Brain pericyte (primary cell): ENCODE measurements around the gene TMEM132C.

Experiments used
- DNase-seq: peaks from one replicate; pipeline ENCODE4 v3.0.0-alpha.2; 2012; ENCODE audit warnings: low read depth, low spot score

Gene TMEM132C

DNA sequence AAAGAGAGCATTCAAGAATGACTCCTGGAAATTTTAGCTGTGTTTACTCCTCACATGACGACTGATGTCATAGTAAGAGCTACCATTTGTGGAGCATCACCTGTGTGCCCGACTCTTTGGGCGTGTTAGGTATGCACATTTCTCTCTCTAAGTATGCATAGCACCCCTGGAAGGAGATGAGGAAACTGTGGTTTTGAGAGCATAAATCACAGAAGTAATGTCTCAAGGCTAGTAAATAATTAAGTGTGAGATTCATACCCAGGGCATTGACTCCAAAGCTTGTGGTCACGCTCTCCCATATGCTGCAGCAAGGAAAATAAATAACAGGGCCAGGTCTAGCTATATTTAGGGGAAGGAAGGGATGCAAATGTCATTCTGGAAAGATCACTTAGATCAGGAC, 340.7 kb downstream of the TMEM132C start:
- DNase-seq, result no peak

DNA sequence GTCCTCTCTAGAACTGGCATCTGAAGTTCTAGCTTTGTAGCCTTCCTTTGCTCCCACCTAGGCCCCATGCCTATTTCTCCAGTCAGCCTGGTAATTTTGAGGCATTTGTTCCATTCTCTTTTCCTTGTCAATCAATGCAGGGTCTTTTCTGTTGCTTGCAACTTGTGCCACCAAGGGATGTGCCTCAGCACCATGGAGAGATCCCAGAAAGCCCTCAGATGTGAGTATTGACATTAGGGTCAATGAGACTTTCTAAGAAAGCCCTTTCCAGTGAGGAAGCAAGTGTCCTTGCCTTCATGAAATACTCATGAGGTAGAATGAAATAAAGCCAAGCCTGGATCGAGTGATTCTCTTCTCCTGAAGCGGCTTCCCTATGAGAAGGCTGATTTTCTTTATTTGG, 342.9 kb downstream of the TMEM132C start:
- no peak for DNase-seq

DNA sequence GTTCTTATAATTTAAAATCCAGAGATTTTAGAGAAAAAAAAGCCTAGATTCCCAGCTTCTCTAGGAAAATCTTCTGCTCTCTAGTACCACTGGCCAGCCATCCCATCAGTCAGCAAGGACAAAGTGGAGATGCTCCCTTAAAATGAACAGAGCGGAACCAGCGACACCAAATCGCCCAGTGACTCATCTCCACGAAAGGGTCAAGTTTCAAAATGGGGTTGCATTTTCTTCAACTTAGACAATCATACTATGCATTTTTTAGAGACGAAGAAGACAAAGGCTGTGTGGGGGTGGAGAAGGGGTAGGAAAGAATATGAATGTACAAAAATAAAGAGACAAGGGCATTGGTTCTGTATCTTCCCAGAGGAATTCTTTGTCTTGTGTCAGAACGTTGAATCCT, 344.8 kb downstream of the TMEM132C start:
- no peak for DNase-seq

DNA sequence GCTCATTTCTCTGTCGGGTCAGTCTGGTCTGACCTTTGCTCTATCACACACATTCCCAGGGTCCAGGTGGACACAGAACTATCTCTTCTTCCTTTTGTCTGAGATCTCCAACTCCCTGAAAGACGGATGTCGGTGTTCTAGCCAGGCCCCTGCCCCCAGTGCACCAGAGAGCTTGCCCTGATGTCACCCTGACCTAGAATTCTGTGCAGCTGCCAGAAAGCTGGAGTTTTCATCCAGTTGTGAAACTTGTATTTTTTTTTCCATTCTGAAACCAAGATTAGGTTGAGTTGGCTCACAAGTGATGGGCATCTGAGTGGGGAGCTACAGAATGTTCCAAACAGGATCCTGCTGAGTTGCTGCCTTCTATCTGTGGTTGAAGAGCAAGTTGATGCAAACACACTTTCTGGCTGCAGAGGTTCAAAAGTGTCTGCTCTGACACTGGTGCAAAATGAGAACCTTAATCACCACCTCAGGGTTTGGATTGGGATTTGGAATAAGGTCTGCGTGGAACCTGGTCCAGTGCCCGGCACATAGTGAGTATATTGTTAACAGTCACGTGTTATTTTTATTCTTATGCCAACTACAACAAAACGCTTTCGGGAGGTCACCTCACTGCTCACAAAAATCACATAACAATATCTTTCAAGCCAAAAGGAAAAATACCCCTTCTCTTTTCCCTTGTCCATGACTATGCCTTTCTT, 345.3 kb downstream of the TMEM132C start:
- no peak for DNase-seq

DNA sequence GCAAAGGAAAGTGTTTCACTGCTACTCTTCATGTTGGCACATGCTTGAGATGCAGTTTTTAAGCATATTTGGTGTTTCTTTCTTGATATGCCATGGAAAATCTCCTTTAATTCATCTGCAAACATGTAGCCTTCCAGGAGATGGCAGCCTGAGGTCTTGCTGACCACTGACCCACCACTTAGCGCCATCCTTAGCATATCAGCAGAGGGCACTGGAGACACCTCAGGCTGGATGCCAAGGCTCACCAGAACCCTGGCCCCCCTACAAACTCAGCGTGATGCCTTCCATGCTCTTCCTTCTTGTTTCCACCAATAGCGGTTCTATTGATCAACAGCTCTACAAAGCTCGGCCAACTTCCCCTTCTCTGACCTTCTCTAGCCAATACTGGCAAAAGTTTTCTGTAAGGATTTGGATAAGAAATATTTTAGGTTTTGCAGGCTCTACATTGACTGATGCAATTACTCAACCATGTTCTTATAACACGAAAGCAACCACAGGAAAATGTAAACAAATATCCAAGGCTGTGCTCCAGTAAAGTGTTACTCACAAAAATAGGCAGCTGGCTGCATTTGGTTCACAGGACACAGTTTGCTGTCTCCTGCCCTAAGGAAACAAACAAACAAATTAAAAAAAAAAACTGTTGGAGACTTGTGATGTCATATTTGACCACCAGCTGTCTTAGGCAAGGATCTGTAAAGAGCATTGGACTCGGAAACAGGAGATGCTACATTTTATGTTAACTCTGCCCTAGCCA, 347.0 kb downstream of the TMEM132C start:
- no peak for DNase-seq

DNA sequence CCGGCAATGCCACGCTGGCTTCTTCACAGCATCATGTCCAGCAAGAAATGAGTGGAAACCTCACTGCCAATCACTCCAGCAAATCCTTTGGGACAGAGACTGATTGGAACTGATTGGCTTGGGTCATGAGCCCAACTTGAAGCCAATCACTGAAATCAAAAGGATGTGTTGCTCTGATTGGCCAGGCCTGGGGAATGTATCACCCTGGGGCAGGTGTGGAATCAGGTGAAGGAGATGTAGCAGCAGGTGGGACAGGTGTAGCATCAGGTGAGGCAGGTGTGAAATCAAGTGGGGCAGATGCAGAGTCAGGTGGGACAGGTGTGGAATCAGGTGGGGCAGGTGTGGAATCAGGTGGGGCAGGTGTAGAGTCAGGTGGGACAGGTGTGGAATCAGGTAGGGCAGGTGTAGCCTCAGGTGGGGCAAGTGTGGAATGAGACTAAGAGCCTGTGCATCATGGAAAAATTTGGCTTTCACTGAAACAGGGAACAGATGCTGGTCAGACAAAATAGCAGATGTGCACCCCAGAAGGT, 350.4 kb downstream of the TMEM132C start:
- no peak for DNase-seq

DNA sequence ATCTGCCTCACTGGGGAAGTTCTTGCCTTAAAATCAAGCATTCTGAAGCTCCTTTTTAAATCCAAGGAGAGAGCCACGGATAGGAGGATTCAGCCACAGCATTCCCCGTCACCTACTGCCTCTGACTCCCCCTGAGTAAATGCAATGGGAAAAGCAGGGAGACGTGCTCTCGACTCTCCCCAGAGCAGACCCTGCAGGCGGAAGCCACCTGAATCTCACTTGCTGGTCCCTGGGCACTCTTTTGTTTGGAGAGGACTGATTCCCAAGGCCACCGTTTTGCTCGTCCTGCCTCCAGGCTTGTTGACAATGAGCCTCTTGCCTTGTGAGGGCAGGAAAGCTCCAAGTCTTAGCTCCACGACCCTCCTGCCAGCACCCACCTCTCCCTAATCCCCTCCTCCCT, 352.3 kb downstream of the TMEM132C start:
- DNase-seq, result no peak

DNA sequence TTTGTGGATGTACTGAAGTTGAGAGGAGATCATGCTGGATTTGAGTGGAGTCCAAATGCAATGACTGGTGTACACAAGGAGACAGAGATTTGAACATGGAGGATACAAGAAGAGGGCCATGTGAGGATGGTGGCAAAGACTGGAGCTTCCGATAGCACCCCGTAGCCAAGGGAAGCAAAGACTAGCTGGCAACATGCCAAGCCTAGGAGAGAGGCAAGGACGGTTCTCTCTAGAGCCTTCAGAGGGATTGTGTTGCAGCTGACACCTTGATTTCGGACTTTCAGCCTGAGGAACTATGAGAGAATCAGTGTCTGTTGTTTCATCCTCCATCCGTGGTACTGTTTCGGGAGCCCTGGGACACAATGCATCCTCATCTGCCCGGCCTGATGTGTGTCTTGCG, 354.3 kb downstream of the TMEM132C start:
- no peak for DNase-seq

DNA sequence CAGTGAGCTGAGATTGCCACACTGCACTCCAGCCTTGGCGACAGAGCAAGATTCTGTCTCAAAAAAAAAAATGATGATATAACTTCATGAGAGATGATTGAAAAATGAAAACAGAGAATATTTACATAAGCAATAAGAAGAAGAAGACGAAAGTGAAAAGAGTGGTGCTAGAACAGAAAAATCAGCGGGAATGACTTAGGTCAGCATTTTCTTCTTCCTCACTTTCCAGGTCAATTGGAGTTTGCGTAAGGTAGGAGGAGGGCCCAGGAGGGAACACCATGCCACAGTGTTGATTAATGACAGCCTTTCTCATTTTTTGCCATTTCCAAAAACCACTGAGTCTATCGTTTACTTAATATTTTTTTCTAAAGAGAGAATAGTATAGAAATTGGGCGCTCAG, 356.8 kb downstream of the TMEM132C start:
- DNase-seq, result no peak

DNA sequence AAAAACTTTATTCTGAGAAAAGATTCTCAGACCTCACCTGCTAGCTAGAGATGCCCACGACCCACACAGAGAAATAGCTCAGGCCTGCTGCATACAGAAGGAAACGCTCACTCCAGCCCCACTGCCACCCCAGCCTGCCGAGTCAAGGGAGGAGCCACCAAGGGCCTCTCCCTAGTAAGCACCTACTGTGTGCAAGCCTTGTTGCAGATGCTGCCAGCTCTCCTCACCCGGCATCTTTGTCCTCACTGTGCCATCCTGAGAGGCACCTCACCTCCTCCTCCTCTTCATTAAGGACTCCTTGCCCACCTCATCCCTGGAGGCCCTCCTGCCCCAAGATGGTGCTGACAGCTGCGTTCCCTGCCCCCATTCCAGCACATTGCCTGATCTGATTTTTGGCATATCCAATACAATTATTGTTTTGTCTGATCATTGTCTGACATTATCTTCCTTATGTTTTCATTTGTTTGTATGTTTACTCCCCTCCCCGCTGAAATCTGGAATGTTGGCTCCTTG, 359.9 kb downstream of the TMEM132C start:
- no peak for DNase-seq

DNA sequence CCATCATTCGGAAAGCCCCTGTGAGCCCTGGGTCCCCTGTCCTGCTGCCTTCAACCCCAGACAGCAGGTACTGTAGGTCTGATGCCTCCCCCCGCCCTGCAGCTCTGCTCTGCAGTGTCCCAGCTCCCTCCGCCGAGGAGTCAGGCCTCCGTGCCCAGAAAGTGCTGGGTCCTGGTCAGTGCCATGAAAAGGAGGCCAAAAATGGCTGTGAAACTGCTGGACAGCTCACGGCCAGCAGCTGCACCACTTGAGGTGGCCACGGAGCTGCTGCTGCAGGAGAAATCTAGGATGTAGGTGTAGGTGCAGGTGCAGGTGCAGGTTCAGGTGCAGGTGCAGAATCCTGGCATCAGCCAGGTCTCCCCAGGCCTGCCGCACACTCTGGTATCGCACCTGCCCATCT, 360.7 kb downstream of the TMEM132C start:
- DNase-seq, result no peak

DNA sequence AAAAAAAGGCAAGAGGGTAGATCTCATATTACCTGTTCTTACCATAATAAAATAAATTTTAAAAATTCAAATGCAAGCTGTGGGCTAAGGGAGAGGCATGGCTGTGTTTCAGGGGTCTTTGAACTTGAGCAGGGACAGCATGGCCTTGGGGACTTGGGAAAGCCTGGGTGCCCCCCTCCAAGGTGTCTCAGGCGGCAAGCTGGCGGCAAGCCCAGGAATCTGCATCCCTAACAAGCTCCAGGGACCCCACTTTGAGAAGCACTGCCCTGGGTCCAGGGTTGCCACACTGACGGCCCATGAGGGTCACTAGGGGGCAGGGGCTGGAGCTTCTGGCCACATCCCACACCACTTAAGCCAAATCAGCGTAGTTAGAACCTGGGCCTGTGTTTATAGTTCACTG, 363.0 kb downstream of the TMEM132C start:
- no peak for DNase-seq

DNA sequence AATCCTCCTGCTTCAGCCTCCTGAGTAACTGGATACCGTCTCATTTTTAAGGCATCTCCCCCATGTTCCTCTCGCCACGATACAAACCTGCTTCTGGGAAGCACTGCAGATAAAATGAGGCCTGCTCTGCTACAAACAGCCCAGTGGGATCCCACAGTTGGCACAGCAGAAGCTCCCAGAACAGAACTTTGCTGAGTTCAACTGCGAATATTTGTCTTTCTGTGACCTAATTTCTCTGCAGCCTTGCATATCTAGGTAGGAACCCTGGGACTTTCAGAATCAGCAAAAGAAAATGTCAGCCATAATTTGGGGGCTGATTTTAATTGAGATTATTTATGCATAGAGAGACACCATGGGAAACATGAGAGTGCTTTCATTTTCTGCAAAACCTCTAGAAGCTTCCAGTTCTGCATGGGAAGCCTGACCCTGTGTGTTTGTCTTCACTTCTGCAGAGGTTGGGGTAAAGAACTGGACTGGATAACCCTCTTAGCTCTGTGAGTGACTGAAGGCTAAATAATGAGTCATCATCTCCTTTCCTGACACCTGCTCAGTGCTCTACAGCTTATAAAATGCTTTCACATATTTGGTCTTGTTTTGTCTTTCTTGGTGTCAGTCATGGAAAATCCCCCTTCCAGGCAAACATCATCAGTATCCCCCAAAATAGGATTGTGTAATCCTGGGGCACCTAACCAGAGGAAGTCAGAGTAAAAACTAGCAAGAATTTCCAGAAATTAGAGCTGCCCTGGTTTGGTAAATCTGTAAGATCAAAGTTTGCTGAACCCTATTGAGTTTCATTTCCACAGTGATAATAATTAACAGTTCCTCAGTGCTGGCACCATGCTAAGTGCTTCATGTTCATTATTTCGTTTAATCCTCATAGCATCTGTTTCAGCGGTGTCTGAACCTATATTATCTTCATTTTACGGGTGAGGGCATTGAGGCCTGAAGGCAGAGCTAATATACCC, 371.0 kb downstream of the TMEM132C start:
- no peak for DNase-seq

DNA sequence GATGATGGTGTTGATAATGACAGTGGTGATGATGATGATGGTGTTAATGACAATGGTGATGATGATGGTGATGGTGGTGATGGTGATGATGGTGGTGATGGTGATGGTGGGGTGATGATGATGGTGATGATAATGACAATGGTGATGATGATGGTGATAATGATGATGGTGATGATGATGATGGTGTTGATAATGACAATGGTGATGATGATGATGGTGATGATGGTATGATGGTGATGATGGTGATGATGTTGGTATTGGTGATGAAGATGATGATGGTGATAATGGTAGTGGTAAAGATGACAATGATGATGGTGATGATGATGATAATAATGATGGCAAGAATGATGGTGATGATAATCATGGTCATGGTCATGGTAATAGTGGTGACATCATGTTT, 372.1 kb downstream of the TMEM132C start:
- DNase-seq, result no peak

DNA sequence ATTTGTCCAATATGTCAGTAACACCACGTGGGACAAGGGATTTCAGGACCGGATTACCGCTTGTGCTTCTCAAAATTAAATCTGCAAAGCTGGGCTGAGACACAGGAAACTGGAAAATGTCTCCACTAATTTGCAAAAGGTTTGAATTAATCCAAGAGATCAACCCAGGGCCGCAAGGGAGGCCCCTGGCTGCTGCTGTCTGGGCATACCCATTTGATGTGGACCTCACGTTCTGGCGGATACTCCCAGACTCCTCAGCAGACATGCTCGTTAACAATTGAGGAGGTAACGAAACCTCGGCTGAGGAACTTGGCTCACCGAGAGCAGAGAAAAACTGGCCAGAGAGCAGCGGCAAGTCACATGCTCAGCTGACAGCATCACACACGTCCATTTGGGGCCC, 376.2 kb downstream of the TMEM132C start:
- DNase-seq, result no peak

DNA sequence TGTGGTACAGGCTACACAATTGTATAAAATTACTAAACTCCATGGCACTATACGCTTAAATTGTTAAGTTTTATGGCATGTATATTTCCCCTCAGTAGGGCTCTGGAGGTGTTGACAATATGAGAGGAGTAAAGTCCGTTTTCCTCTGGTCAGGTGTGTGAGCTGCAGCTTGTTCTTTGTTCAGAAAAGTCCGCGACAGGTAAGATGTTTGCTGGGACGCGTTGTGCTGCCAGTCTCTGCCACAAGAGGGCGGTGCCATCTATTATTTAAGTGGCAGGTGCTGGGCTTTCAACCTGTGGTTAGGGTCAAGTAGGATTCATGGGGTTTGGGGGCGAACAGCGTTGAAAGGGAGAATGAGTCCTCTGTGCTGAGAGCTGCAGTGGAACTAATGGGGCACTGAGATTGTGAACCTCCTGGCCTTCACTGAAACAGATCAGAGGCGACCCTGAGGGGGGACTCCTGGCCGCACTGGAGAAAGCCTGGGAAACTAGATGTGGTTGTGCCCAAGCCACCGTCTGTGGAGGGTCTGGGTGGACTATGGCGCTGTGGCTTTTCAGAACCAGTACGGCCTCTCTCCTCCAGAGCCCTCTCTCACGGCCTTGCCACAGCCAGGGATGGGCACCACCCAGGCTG, 377.8 kb downstream of the TMEM132C start:
- DNase-seq, result no peak

DNA sequence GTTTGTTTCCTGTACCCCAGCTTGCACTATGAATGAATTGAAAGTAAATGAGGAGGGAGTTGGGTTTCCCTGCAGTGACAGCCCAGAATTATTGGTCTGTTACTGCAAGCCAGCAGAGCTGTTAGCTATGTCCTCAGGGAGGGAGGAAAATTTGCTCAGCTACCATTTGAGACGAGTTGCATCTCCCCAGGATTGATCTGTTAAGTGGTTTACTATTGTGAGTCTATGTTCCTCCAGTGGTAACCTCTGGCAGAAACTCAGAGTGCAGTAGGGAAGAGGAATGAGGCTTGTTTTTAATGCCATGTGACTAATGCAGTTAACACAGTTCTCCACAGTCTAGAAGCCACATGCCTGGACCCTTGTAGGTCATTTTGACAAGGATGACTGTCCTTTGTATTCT, 382.9 kb downstream of the TMEM132C start:
- no peak for DNase-seq

DNA sequence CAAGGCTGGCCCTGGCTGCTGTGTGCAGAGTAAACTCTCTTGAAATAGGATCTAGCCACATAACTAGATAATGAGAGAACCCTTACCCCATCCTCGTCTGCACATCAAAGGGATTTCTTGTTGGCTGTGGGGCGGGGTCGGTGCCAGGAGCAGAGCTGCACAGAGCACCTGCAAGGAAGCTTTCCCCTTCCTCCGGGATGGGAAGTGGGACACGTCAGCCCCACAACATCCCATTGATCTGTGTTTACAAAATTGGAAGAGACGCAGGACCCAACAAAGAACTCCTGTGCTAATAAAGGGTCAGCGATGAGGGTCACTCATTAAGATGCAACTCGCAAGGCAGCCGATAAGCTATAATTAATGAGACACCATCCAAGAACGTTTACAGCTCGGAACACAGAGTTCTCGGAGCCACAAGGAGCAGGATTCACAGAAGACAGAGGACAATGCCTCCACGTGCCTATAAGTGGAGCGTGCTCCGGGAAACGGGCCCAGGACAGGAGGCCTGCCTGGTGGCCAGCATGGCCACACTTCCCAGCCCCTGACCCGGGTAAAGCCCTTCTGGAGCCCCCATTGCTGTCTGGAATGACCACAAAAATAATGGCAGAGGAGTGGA, 385.3 kb downstream of the TMEM132C start:
- DNase-seq, result no peak

DNA sequence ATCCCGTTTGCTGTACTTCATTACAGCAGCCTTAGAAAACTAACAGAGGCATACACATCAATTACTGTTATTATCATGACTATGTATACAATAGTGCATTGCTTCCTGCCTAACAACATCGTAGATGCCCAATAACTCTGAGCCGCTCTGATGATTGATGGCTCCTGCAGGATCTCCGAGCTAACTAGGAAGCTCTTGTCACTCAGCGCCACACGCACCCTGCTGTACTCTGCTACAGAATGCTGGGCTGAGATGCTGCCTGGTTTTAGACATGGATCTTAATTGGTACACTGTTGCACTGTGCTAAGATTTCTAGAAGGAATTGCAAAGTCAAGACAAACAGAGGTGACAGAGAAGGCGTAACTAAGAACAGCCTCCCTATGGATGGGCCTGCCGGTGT, 387.5 kb downstream of the TMEM132C start:
- DNase-seq, result no peak

DNA sequence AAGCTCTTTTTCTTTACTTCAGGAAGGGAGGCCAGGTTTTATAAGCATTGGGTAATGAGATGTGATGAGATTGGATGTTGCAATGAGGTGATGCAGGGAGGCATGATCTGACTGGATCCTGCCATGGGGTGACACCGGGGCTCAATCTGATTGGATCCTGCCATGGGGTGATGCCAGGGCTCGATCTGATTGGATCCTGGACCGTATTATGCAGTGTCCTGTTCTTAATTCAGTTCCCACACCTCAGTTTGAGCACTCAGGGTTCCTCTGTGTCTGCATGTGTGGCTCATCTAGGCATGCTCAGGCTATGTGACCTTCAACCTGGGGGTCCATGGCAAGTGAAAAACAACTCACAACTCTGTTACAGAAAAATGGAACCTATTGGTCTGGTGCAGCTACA, 390.4 kb downstream of the TMEM132C start:
- DNase-seq, result no peak
